HG03139 (cell line): ENCODE data around the gene SLC45A1.

ENCODE experiments used
- ATAC-seq: cut with Tn5 transposase; IDR thresholded peaks from one replicate; pipeline ENCODE4 v1.9.1; 2021; ENCODE audit not compliant: unreplicated experiment

The SLC45A1 gene

DNA sequence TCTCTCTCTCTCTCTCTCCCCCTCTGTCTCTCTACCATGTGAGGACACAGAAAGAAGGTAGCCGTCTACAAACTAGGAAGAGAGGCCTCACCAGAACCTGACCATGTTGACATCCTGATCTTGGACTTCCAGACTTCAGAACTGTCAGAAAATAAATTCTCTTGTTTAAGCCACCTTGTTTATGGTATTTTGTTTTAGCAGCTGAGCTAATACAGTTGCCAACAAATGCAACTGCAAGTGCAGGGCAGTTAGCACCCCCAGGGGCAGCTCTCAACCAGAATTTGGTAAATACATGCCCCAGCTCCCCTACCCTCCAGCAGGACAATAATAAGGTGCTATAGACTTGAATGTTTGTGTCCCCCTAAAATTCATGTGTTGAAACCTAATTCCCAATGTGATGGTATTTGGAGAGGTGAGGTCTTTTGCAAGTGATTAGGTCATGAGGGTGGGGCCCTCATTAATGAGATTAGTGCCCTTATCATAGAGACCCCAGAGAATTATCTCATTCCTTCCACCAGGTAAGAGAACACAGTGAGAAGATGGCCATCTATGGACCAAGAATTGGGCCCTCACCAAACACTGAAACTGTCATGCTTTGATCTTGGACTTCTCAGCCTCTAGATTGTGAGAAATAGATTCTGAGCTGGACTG, 6.7 kb upstream of the SLC45A1 start:
- no peak for ATAC-seq

DNA sequence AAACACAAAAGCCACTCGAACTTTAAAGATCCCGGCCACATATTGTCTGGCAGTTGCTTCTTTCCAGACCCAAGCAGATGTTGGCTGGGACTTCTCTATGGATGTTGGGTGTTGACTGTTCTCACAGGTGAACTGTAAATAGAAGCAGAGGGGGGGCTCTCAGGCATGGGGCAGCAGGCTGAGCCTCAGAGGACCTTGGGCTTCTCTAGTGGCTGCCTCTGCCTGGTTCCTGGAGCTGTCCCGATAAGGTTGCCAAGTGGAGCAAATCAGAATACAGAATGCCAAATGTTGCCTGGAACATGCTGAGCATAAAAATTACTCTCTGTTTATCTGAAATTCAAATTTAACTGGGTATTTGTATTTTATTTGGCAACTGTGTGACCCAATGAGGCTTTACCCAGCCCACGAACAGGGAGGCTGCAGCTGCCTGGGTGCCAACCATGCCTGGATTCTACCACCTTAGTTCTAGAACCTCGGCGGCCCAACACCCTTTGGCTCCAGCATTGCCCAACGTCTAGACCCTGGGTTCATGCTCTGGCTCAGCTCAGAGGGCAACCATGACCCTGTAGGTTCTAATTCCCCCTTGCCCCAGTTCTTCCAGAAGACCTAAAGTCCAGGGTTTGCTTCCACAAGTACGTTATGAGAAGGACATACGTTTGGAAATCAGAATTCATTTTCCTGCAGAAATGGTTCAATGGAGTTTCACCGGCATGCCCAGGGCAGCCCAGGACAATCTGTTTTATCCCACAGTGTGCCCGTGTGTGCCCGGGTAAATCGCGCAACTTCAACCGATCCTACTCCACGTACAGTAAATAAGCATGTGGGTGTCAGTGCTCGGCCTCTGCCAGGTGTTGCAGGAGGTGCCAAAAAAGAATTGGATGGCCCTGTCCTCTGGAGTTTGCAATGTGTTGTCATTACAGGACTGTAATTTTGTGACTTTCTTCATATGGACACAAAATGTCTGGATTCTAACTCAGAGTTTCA, 5.4 kb upstream of the SLC45A1 start:
- no peak for ATAC-seq

DNA sequence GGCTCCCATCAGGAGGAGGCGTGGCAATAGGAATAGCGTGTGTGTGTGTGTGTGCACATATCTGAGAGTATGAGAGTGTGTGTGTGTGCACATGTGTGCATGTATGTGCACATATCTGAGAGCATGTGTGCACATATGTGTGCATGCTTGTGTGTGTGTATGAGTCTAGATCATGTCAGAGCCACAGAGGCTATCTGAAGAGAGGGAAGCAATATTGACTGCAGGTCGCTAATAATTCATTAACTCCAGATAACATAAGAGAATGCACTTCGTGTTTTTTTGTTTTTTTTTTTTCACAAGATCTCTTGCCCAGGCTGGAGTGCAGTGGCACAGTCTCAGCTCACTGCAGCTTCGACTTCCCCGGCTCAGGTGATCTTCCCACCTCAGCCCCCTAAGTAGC, 4.7 kb upstream of the SLC45A1 start:
- no peak for ATAC-seq

GRCh38 chr1:8314346-8315280, 3.3 kb upstream of the SLC45A1 start:
- no peak for ATAC-seq

GRCh38 chr1:8315573-8316475, 2.1 kb upstream of the SLC45A1 start:
- ATAC-seq = no peak

GRCh38 chr1:8318436-8318835, 522 bp downstream of the SLC45A1 start:
- no peak for ATAC-seq

DNA sequence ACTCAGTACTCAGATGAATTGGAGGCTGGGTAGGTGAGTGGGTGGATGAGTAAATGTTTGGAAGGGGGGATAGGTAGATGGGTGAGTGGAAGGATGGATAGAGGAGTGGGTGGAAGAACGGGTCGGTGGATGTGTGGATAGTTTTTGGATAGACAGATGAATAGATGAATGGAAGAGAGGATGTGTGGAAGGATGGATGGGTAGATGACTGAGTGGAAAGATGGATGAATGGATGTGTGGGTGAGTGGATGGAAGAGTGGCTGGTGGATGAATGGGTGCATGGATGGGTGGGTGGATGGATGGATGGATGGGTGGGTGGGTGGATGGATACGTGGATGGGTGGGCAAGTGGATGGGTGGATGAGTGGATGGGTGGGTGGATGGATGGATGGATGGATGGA, 3.7 kb downstream of the SLC45A1 start:
- no peak for ATAC-seq

GRCh38 chr1:8323706-8324105, 5.8 kb downstream of the SLC45A1 start:
- ATAC-seq = no peak

DNA sequence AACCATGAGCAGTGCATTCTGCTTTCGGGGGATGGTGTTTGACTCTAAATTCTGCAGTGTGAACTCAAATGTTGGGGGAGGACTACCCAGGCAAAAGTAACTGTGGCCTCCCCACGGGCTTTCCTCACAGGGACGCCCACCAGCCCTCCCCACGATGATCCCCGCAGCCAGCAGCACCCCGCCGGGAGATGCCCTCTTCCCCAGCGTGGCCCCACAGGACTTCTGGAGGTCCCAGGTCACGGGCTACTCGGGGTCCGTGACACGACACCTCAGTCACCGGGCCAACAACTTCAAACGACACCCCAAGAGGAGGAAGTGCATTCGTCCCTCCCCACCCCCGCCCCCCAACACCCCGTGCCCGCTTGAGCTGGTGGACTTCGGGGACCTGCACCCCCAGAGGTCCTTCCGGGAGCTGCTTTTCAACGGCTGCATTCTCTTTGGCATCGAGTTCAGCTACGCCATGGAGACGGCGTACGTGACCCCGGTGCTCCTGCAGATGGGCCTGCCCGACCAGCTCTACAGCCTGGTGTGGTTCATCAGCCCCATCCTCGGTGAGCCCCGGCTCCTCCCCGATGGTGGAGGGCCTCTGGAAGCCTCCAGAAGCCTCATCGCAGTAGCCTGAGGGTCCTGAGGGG, 6.4 kb downstream of the SLC45A1 start:
- ATAC-seq = no peak

GRCh38 chr1:8325771-8326170, 7.9 kb downstream of the SLC45A1 start:
- no peak for ATAC-seq

DNA sequence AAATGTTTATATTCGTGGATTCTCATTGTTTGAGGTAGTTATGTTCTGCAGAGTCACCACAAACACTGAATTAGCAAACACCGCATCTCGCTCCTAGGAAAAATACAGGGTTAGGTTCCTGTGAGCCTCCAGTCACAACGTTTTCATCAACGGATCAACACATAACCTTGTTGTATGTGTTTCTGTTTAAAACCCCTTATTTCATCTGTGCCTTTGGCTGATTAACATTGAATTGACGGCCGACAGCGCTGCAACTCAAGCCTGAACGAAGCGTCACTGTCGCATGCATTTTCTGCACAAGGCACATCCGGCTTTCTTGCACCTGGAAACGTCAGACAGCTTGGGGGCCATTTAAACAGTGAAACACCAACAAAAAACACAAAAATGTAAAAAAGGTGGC, 8.4 kb downstream of the SLC45A1 start:
- no peak for ATAC-seq

GRCh38 chr1:8328271-8328670, 10.4 kb downstream of the SLC45A1 start:
- no peak for ATAC-seq

DNA sequence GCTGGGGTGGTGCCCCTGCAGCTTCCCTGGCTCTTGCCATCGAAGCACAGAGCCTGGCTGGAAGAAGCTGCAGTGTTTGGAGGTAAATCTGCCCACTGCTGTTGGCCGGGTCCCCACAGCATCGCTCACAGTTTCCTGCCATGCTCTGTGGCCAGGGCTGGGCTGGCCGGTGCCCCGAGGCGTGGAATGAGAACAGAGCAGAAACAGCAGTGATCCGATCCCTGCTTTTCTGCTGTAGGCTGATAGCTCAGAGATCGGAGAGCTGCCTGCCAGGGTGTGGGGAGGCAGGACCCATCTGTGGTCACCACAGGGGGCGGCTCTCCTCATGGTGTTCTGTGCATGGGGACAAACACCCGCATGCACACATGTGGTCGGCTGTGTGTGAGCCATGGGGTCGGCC, 11.5 kb downstream of the SLC45A1 start:
- no peak for ATAC-seq

DNA sequence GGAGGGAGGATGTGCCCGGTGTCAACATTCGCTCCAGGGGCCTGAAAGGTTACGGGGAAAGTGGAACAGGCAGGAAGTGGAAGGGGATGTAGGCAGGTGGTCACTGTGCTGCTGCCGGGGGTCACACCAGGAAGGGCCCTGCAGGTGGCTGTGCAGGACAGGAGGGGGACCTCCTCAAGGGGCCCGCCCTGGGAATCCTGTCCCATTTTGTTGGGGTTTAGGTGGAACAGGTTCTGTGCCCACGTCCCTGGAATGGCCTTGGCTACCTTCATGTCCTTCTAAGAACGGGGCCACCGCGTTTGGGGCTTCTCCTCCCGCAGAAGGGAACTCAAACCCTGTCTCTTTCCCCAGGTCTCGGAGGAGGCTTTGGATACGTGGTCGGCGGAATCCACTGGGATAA, 11.9 kb downstream of the SLC45A1 start:
- ATAC-seq = no peak

DNA sequence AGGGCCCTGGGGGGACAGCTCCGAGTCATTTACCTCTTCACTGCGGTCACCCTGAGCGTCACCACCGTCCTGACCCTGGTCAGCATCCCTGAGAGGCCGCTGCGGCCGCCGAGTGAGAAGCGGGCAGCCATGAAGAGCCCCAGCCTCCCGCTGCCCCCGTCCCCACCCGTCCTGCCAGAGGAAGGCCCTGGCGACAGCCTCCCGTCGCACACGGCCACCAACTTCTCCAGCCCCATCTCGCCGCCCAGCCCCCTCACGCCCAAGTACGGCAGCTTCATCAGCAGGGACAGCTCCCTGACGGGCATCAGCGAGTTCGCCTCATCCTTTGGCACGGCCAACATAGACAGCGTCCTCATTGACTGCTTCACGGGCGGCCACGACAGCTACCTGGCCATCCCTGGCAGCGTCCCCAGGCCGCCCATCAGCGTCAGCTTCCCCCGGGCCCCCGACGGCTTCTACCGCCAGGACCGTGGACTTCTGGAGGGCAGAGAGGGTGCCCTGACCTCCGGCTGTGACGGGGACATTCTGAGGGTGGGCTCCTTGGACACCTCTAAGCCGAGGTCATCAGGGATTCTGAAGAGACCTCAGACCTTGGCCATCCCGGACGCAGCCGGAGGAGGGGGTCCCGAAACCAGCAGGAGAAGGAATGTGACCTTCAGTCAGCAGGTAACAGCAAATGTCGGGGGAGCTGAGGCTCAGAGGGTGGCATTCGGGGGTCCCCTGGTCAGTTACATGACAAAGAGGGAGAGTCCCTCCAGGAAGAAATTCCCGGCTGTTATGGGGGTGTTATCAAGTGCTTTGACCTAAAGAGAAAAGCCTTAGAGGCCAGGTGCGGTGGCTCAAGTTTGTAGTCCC, 12.6 kb downstream of the SLC45A1 start:
- ATAC-seq = no peak

GRCh38 chr1:8332806-8333205, 14.9 kb downstream of the SLC45A1 start:
- no peak for ATAC-seq

- no peak for ATAC-seq
Measured at GRCh38 chr1:8333246-8333987, 15.5 kb downstream of the SLC45A1 start.
